Endodermal cell (in vitro differentiated cells): Measurements from ENCODE around the gene AFP. TPM values are rescaled to one million over a fixed set of nuclear protein-coding genes. Genes with fewer than 3 reads are reported as not detected.

Experiments
- DNase-seq: peaks from one replicate; pipeline ENCODE4 v3.0.0-alpha.2; 2017
- H3K27ac ChIP-seq: 2 replicates; pipeline ENCODE4 v1.5.1; 2013; ENCODE audit warnings: mild to moderate bottlenecking, low read depth, low read length, moderate library complexity
- H3K27me3 ChIP-seq: 2 replicates; pipeline ENCODE4 v1.6.1; 2013; ENCODE audit warnings: mild to moderate bottlenecking, low read length, moderate library complexity; ENCODE audit not compliant: insufficient read depth, control insufficient read depth, poor library complexity, severe bottlenecking
- H3K36me3 ChIP-seq: 2 replicates; pipeline ENCODE4 v1.7.0; 2013; ENCODE audit warnings: mild to moderate bottlenecking, low read length, moderate library complexity; ENCODE audit not compliant: control insufficient read depth, insufficient read depth
- H3K4me1 ChIP-seq: one replicate; pipeline ENCODE4 v1.7.0; 2013; ENCODE audit warnings: low read length; ENCODE audit not compliant: control insufficient read depth, insufficient read depth
- H3K4me3 ChIP-seq: 2 replicates; pipeline ENCODE4 v1.5.1; 2013; ENCODE audit warnings: mild to moderate bottlenecking, low read length, moderate library complexity
- H3K9ac ChIP-seq: 2 replicates; pipeline ENCODE4 v1.6.1; 2013; ENCODE audit warnings: mild to moderate bottlenecking, low read length, moderate library complexity; ENCODE audit not compliant: poor library complexity, severe bottlenecking; ENCODE audit errors: extremely low read depth
- H3K9me3 ChIP-seq: 2 replicates; pipeline ENCODE4 v1.6.1; 2013; ENCODE audit warnings: mild to moderate bottlenecking, low read length, moderate library complexity; ENCODE audit not compliant: control insufficient read depth
- H3K27ac Mint-ChIP-seq: 2 replicates; pipeline ENCODE4 v1.8.0; 2020; ENCODE audit warnings: mixed read lengths
- H3K27me3 Mint-ChIP-seq: 2 replicates; pipeline ENCODE4 v1.8.0; 2021; ENCODE audit warnings: mild to moderate bottlenecking, mixed read lengths; ENCODE audit not compliant: insufficient read depth
- H3K36me3 Mint-ChIP-seq: 2 replicates; pipeline ENCODE4 v1.8.0; 2020; ENCODE audit warnings: low read depth, mixed read lengths
- H3K4me1 Mint-ChIP-seq: 2 replicates; pipeline ENCODE4 v1.8.0; 2020; ENCODE audit warnings: mixed read lengths
- H3K4me3 Mint-ChIP-seq: 2 replicates; pipeline ENCODE4 v1.8.0; 2020; ENCODE audit warnings: mild to moderate bottlenecking, moderate library complexity, mixed read lengths
- H3K9me3 Mint-ChIP-seq: 2 replicates; pipeline ENCODE4 v1.8.0; 2020; ENCODE audit warnings: mild to moderate bottlenecking, mixed read lengths
- CTCF ChIP-seq: fragments of 200-600 bp; sonication (generic); conservative IDR thresholded peaks from 2 replicates; pipeline ENCODE4 v1.5.0; 2021; ENCODE audit warnings: antibody characterized with exemption, mild to moderate bottlenecking
- WGBS, 2 experiments: methylation state at CpG; one replicate each; pipeline versions ENCODE4 v1.1.5 to v1.1.7; 2013; ENCODE audit warnings: missing lambda C conversion rate in 2 of 2, mixed read lengths in 1 of 2; ENCODE audit not compliant: insufficient coverage in 1 of 2, insufficient read length in 1 of 2; 5-methylcytosine and 5-hydroxymethylcytosine counted together
- total RNA-seq, 2 donors: library from RNA; stranded (reverse); fragmentation: NEBNext Ultra II Directional in 1 of 2; extraction: Animal tissue kit (Norgen Biotek cat#: 25700) in 1 of 2; gene quantifications; 2 replicates in 1 of 2; 3 replicates in 1 of 2; pipeline ENCODE4 v1.2.1, GENCODE V29; 2021

AFP gene
- total RNA-seq, 2 donors from 2014 or later, result 1.6 TPM; not detected in 1

- Mint-ChIP-seq H3K4me3 (no peak overlapping the region), H3K4me1 (peaks cover 9% of the 10 kb centered on the region), H3K27ac (no peak overlapping the region), H3K27me3 (no peaks in the 10 kb centered on the region), H3K9me3 (no peaks in the 10 kb centered on the region), H3K36me3 (no peaks in the 10 kb centered on the region)
- TF ChIP-seq CTCF, result no peak
- H3K36me3 ChIP-seq, result no peaks in the 10 kb centered on the region
- no peak overlapping the region for H3K4me3 ChIP-seq
- 93 to 100% methylated on average over 1 of the region's 1 CpG for WGBS, 2 experiments
- no peaks in the 10 kb centered on the region for H3K27me3 ChIP-seq
- H3K4me1 ChIP-seq, result no peaks in the 10 kb centered on the region
- no peaks in the 10 kb centered on the region for H3K9me3 ChIP-seq
- no peak overlapping the region for H3K27ac ChIP-seq
- no peak overlapping the region for H3K9ac ChIP-seq
- DNase-seq, result no peak
Observed at GRCh38 chr4:73418677-73419076, 17.3 kb upstream of the AFP start.

- peaks cover 9% of the 10 kb centered on the region for H3K4me1 Mint-ChIP-seq
- no peak for TF ChIP-seq CTCF
- H3K27me3 Mint-ChIP-seq, result no peaks in the 10 kb centered on the region
Observed at GRCh38 chr4:73419106-73420038, 16.6 kb upstream of the AFP start.

GRCh38 chr4:73420615-73421014 is 15.4 kb upstream of the AFP start:
- Histone ChIP-seq H3K4me1 (no peaks in the 10 kb centered on the region), H3K9me3 (no peaks in the 10 kb centered on the region), H3K27me3 (no peaks in the 10 kb centered on the region), H3K36me3 (no peaks in the 10 kb centered on the region), H3K9ac (no peak overlapping the region), H3K27ac (no peak overlapping the region), H3K4me3 (no peak overlapping the region)
- Mint-ChIP-seq H3K27me3 (no peaks in the 10 kb centered on the region), H3K27ac (no peak overlapping the region), H3K9me3 (no peaks in the 10 kb centered on the region), H3K4me1 (peaks cover 9% of the 10 kb centered on the region), H3K36me3 (no peaks in the 10 kb centered on the region), H3K4me3 (no peak overlapping the region)
- DNase-seq, result no peak
- WGBS, 2 experiments, result 99 to 100% methylated on average over 1 to 2 of the region's 2 CpGs
- no peak for TF ChIP-seq CTCF

More at GRCh38 chr4:73419106-73420038, 16.6 kb upstream of the AFP start:
- no peak overlapping the region for H3K27ac Mint-ChIP-seq
- Histone ChIP-seq H3K9ac (no peak overlapping the region), H3K36me3 (no peaks in the 10 kb centered on the region), H3K27ac (no peak overlapping the region), H3K27me3 (no peaks in the 10 kb centered on the region), H3K4me1 (no peaks in the 10 kb centered on the region), H3K4me3 (no peak overlapping the region), H3K9me3 (no peaks in the 10 kb centered on the region)
- H3K4me3 Mint-ChIP-seq, result no peak overlapping the region
- DNase-seq, result no peak
- H3K36me3 Mint-ChIP-seq, result no peaks in the 10 kb centered on the region
- no peaks in the 10 kb centered on the region for H3K9me3 Mint-ChIP-seq
- 81 to 100% methylated on average over 2 to 7 of the region's 7 CpGs for WGBS, 2 experiments
